HG03108 (cell line): ENCODE measurements around the gene PIEZO2.
"Not testable (repeated sequence)": the region's sequence is repeated elsewhere in the genome, so short reads cannot be mapped to it uniquely, and the experiment has no call there.

ENCODE experiments used
- ATAC-seq: cut with Tn5 transposase; IDR thresholded peaks from one replicate; pipeline ENCODE4 v1.9.1; 2021; ENCODE audit warnings: moderate library complexity; ENCODE audit not compliant: unreplicated experiment

PIEZO2 gene

DNA sequence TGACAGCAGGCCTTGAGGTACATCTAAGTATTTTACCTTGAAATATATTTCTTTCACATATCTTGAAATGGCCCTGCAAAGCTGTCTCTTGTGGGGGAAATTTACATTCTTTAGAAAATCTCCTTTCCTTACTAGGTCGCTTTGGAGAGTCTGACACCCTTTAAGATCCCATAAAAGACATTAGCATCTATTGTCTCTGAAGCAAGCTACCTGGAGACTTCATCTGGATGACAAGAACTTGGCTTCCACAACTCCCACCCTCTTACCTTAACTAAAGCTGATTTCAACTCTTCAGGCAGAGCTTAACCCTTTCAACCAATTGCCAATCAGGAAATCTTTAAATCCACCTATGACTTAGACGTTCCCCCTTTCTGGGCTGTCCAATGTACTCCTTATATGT, 219.3 kb downstream of the PIEZO2 start:
- ATAC-seq, result no peak

DNA sequence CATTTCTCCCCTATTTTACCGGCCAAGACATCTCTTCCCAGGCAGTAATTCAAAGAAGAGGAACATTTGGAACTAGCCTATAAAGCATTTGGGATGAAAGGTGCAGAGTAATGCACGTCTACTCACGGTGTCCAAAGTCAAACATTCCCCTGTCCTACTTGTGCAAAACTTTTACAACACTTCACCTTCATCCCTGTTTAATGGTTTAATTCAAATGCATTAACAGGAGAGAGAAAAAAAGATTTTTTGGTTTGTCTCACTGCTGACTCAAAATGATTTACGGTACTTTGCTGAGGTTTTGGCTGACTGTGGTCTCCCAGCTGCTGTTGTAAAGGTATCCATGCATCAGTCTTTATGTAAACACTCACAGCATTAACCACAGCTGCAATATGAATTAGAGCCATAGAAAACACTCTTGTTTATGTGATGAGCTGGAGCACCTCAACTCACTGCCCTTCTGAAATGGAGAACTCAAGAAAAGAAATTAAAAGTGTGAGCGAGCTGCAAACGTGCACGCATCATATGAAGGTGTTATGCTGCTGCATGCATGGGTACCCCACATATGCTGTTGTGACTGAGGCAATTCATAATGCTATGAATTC, 220.5 kb downstream of the PIEZO2 start:
- ATAC-seq, result peak; percentile 70

DNA sequence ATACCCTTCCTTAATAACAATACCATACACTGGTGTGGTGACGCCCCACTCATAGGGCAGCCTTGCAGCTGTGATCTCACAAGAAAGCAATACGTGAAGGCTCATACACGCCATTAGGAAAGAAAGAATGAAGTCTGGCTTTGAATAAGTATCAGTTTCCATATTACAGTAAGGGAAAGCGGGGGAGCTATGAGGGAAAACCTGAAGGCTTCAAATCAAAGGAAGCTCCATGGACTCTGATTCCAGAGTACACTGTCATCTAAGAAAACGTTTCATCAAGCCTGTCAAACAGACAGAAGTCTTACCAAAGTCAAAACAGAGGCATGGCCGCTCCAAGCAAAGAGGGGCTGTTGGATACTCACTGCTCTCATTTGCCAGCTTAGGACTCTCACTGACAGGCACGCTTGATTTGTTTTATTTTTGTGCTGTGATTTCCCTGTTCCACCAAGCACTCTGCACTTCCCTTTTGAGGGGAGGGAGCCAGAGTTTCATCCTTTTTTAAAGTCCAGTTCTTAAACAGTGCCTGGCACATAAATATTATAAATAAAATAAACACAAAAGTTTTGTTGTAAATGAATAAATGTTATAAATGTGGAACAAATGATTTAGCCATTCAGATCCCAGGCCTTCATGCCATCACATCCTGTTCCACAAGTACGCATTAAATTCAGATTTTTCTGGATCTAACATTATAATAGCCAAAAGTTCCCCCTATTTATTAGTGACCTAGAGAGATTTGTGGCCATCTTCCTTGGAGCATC, 221.2 kb downstream of the PIEZO2 start:
- peak; percentile 25 for ATAC-seq

DNA sequence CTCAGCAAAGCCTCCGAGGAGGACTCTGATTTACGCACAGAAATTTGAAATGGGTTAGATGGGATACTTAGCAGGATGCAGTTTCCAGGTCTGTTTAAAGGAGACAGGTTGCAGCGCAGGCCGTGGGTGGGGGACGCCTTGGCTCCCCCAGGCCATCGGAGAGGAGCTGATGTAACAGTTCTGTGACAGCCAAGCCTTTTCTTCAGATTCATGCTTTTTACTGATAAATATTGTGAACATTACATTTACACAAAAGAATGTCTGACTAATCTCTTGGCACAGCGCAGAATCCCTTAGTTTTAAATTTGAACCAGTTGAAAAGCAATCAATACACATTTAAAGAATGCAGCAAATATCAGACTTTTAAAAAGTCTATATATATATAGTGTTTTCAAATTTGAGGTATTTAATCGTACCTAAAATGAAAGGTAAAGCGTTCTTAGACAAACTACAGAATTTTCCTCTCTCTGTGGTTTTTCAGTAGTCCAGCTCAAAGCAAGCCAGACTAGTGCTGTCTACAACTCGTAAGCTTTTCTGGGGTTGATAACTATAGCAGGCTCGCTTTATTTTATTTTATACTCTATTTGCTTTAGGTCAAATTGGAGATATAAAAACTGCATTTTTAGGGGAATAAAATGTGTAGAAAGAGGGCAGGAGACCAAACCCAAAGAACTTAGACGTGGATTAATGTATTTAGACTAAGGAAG, 221.9 kb downstream of the PIEZO2 start:
- no peak for ATAC-seq

DNA sequence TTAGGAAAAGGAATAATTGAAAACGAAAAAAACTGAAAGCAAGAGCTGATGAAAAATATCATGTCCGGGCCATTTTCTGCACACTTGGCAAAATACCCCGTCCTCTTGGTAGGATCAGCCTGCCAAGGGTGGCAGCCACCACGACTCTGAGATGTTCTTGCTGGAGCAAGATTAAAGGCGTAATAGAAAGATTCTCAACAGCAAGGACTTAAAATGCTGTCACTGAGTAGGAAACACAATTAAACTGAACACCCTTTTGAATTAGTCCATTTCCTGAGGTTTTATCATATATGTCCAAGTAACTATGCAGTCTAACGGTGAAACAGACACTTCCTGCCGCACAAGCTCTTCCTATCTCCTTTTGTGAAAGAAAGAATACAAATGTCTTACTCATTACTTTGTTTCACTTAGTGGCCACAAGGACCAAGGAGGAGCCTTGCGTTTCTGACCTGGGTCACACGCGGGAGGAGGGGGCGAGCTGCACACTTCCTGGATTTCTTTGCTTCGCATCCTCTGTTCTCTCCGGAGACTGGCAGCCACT, 222.7 kb downstream of the PIEZO2 start:
- ATAC-seq, result no peak

DNA sequence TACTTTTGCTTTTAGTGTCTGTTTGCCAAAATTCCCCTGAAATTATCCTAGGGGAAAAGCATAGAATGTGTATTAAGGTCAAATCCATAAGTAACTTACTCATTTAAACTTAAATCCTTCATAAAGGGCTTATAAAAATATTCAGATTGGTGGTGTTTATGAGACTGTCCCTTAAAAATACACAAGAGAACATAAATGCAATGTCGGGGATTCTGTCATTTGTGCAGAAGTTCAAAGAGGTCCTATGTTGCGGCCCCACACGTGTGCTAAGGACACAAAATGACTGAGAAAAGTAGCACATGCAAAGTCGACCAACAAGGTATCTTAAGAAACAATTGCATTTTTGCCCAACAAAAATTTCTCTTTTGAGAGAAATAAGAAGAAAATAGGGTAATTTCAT, 225.1 kb downstream of the PIEZO2 start:
- ATAC-seq, result no peak

DNA sequence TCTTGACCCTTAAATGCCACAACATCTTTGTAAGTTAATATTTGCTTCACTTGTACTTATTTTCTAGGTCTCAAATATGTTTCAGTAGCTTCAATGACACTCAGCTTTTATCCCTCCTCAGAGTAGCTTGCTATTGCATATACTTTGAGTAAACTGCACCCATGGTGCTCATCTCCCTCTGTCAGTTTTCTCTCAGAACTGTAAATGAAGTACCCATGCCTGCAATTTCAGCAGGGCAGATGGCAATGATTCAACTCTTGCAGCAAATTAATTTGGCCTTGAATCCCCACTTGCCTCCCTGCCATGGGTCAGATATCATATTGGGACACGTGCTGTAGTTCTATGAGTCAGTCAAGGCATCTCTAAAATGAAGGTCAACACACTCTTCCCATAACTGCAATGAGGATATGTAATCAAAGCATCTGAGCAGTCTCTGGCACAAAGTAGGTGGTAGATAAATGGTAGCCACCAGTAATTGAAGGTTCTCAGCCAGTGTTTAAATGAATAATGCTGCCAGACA, 225.8 kb downstream of the PIEZO2 start:
- ATAC-seq, result no peak

DNA sequence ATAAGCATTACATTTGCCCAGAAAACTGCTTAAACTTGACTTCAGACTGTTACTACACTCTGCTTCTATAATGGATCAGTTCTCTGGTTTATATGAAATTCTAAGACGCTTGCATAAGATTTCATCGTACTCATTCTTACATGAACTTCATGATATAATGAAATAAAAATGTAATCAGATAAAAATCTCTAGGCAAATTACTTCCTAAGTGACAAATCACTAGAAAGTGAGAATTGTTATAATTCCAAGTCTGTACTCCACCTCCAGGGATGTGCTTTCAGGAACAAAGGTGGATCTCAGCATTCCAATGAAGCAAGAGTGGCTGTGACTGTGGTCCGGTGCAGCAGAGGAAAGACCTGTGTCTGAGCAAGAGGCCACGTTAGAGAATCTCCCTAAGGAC, 226.2 kb downstream of the PIEZO2 start:
- ATAC-seq, result no peak

DNA sequence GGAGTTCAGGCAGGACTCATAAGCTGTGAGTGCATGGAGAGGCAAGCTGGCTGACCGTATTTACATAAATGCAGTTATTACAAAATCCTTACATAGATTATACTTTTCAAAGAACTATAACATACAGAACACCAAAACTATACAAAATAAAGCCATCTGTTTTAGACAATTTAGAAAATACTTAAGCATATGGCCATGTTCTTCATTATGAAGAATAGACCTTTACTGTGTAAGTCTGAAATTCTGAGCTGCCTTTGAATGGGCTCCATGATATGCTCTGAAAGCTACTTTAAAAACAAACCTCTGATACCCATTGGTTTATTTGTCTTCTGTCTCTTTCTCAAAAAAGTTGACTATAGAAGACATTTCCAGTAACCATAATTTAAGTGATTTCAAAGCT, 226.7 kb downstream of the PIEZO2 start:
- ATAC-seq, result not testable (repeated sequence)

DNA sequence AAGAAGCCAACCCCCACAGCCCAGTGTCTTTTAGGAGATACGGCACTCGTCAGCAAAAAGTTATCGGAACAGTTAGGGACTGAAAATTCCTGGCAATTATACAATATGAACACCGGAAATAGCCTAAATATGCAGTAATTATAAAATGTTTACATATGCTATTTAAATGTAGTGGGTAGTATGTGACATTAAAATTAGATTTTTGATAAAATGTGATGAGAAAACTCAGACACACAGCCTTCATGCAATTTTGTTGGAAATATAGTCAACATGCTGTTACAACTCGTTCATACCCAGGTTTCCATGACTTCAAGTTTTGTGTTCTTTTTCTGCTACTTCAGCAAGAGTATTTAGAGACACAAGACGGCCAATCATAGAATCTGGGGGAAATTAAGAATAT, 229.1 kb downstream of the PIEZO2 start:
- not testable (repeated sequence) for ATAC-seq

DNA sequence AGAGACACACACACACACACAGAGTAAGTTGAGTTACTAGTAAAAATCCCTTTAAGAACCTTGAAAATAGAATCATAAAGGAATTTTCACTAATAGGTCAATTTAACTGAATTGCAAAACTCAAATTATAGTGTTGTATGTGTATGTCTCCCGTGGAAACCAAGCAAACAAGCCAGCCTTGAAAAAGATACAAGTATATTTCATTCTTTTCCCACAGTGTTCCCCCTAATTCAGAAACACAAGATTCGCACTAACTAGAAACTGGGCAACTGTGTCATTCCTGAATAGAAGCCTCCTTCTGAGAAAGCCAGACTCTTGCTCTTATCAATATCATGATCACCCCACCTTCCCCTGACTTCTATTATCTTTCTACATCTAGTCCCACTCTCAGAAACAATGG, 229.5 kb downstream of the PIEZO2 start:
- ATAC-seq, result no peak

DNA sequence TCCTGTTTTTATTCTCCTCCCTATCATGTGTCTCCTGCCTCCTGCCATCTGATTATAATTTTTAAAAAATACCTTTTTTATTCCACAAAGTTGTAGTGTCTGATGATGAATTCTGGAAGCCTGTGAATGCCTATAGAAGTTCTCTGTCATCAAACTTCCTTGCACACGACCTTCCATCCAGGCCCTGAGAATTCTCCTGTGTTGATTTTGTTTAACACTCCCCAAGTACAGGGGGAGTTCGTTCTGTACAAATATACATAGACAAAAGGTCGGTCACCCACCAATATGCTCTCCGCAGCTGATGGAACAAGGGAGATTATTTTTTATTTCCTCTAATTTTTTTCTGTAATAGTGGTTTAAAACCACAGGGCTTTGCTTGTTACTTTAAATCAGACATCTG, 232.5 kb downstream of the PIEZO2 start:
- no peak for ATAC-seq

DNA sequence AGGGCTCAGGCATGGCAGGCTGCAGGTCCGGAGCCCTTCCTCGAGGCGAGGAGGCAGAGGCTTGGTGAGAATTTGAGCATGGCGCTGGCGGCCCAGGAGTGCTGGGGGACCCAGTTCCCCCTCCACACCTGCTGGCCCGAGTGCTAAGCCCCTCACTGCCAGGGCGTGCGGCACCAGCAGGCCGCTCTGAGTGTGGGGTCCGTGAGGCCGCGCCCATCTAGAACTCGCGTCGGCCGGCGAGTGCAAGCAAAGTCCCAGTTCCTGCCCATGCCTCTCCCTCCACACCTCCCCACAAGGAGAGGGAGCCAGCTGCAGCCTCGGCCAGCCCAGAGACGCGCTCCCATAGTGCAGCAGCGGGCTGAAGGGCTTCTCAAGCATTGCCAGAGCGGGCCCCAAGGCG, 233.0 kb downstream of the PIEZO2 start:
- no peak for ATAC-seq

DNA sequence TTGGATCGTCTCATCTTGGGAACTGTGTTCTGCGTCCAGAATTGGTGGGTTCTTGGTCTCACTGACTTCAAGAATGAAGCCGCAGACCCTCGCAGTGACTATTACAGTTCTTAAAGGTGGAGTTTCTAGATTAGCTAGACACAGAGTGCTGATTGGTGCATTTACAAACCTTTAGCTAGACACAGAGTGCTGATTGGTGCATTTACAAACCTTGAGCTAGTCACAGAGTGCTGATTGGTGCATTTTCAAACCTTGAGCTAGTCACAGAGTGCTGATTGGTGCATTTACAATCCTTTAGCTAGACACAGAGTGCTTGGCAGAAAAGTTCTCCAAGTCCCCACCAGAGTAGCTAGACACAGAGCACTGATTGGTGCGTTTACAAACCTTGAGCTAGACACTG, 233.6 kb downstream of the PIEZO2 start:
- not testable (repeated sequence) for ATAC-seq

DNA sequence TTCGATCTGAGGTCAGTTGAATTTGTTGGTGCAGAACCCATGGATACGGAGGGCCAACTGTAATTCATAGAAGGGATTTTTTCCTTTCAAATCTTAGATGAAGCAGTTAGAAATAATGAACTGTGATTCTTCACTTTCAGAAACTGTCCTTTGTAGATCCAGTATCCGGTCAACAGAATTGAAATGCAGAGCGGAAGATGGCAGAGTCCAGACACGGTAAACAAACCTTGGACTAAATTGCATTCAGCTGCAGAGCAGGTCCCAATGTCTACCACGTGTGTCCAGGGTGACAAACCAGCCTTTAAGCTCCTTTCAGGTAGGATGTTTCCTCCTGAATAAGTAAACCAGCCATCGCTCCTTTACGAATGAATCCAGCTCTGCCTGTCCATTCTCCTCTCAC, 234.8 kb downstream of the PIEZO2 start:
- not testable (repeated sequence) for ATAC-seq

DNA sequence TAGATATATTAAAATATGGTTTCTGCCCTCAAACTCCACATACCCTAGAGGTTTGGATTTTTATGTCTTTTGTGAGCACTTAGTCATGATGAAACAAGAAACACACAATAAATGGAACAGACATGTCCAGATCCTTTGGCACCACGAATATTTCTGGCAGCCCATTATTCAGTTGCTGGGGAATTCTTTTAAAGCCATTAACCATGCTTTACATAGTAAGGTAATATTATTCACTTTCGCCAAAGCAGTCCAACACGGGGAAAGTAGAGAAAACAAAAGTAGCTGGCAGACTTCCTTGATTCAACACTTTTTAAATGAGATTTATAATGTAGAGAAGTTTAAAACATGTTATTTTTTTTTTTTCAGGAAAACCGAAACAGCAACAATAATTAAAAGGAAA, 235.4 kb downstream of the PIEZO2 start:
- no peak for ATAC-seq

DNA sequence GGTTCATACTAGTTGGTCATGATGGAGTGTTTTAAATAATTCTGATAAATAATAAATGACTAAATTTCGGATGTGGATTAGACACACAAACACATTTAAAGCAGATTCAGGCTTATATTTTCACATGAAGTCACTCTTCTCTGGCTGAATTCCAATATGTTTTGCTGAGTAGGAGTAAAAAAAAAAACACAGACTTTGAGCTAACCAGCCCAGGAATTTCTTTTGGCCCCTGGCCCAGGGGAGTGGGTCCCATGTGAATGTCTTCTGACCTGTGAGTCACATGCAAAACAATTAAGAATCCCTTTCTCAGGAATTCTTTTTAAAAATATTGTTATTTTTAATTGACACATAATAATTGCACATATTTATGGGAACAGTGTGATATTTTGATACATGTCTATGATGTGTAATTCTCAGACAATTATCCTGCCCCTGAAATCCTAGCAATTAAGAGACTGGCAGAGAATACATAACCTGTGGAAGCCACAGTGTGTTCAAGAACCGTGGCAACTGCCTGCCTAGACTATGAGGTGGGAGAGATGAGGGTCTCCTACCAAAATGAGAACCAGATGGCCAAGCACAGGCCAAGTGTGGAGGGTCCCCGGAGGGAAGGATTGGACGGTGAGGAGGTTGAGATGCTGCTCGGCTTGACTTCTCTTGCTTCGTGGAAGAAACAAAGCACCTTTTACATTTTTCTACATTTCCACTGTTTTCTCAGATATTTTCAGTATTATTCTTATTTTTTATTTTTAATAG, 236.4 kb downstream of the PIEZO2 start:
- no peak for ATAC-seq

DNA sequence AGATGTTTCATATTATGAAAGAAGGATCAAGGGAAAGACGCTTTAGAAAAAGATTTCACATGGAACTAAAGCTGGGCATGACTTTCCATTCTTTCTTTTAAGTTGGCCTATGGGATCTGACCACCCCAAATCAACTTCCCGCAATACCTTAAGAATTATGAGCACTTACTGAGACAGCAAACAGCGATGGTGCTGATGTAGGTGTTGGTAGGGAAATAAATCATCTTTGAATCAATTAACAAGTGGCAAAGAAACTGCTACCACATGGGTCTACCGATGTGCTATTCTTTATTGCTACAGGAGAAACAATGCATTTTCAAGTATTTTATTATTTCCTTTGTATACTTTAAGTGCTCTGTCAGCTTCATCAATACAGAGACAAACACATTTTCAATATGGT, 239.6 kb downstream of the PIEZO2 start:
- no peak for ATAC-seq

DNA sequence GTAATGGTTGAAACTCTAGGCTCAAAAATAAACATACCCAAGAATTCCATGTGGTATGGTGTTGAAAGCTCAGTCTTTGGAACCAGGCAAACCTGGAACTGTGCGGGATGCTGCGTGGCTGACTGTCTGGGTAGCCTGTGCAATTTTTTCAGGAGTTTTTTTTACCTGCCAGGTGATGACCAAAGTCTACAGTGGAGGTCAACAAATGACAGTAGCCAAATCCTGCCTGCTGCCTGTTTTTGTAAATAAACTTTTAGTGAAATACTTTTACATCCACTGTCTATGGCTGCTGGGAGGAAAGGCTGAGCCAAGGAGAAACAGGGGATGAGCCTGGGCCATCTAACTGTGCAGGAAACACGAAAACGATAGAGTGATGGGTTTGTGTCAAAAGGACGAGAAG, 240.6 kb downstream of the PIEZO2 start:
- no peak for ATAC-seq

DNA sequence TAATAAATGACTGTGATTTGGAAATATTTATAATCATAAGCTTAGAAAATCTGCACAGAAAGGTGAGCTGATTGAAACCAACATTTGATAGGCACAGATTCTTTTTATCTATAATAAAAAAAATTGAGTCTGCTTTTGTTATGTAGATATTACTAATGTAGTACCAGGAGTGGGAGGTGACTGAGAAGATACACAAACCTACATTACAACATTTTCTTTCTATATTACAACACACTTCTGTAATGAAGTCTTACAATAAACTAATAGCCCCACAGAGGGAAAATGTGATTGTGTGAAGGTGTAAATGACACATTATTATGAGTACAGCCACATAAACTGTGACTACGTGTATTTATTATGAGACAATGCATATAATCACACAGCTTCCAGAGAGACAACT, 241.6 kb downstream of the PIEZO2 start:
- ATAC-seq, result no peak

DNA sequence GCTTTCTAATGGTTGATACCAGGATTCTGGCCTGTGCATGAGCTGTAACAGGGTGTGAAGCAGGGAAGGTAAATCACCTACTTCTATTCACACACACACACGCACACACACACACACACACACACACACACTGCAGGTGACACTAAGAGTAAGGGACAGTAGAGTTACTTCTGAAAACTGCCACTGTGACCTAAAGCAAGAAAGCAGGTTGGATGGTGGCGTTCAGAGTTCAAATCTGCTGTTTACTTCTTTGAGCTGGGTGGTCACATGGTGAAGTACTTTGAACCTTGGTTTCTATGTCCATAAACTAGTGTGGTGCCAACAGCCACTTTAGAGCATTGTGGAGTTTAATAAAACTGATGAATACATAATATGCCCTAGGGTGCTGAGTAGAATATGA, 248.0 kb downstream of the PIEZO2 start:
- no peak for ATAC-seq
